OCI-LY1 (cell line): ENCODE data around the gene GRB2.
A peak's percentile ranks its signal among the peaks of the same experiment; 100 is the strongest.

ENCODE experiments used
- H2AFZ ChIP-seq: fragments of 200-600 bp; sonication (generic), shearing (Covaris generic); 2 replicates; pipeline ENCODE4 v1.6.0; 2014; ENCODE audit warnings: antibody characterized with exemption, mild to moderate bottlenecking, low read length
- H3F3A ChIP-seq: fragments of 200-600 bp; sonication (generic), shearing (Covaris generic); 2 replicates; pipeline ENCODE4 v1.6.0; 2014; ENCODE audit warnings: mild to moderate bottlenecking, antibody characterized with exemption, low read length, moderate library complexity; ENCODE audit not compliant: insufficient read depth
- H3K27ac ChIP-seq: fragments of 200-600 bp; sonication (generic); 2 replicates; pipeline ENCODE4 v1.5.1; 2014; ENCODE audit warnings: low read length, mixed run types, mild to moderate bottlenecking, low read depth; ENCODE audit not compliant: poor library complexity, severe bottlenecking
- H3K27me3 ChIP-seq: fragments of 200-600 bp; sonication (generic); 2 replicates; pipeline ENCODE4 v1.6.0; 2014; ENCODE audit warnings: antibody characterized with exemption, mild to moderate bottlenecking, low read length, moderate library complexity; ENCODE audit not compliant: insufficient read depth
- H3K36me3 ChIP-seq: fragments of 200-600 bp; sonication (generic); 2 replicates; pipeline ENCODE4 v1.6.1; 2014; ENCODE audit warnings: mild to moderate bottlenecking, antibody characterized with exemption, low read length, moderate library complexity, mixed read lengths; ENCODE audit not compliant: insufficient read depth
- H3K4me1 ChIP-seq: fragments of 200-600 bp; sonication (generic); 2 replicates; pipeline ENCODE4 v1.5.1; 2014; ENCODE audit warnings: mild to moderate bottlenecking, low read length, moderate library complexity; ENCODE audit not compliant: insufficient read depth, severe bottlenecking
- H3K4me2 ChIP-seq: fragments of 200-600 bp; sonication (generic), shearing (Covaris generic); 2 replicates; pipeline ENCODE4 v1.6.1; 2014; ENCODE audit warnings: low read length
- H3K4me3 ChIP-seq: fragments of 200-600 bp; sonication (generic); 2 replicates; pipeline ENCODE4 v1.5.1; 2014; ENCODE audit warnings: low read length, low read depth, mild to moderate bottlenecking, mixed read lengths; ENCODE audit not compliant: poor library complexity, severe bottlenecking
- H3K79me2 ChIP-seq: fragments of 200-600 bp; shearing (Covaris generic); 2 replicates; pipeline ENCODE4 v1.6.1; 2016; ENCODE audit warnings: mixed run types, low read length, mixed read lengths; ENCODE audit not compliant: insufficient read depth
- H3K9ac ChIP-seq: fragments of 200-600 bp; sonication (generic), shearing (Covaris generic); 2 replicates; pipeline ENCODE4 v1.6.1; 2014; ENCODE audit warnings: mild to moderate bottlenecking, low read length, mixed read lengths
- H3K9me2 ChIP-seq: fragments of 200-600 bp; sonication (generic), shearing (Covaris generic); 2 replicates; pipeline ENCODE4 v1.6.1; 2014; ENCODE audit warnings: low read depth, mild to moderate bottlenecking, low read length, mixed read lengths
- H3K9me3 ChIP-seq: fragments of 200-600 bp; shearing (Covaris generic); 2 replicates; pipeline ENCODE4 v1.6.1; 2014; ENCODE audit warnings: low read length, mixed read lengths
- H4K20me1 ChIP-seq: fragments of 200-600 bp; sonication (generic), shearing (Covaris generic); 2 replicates; pipeline ENCODE4 v1.6.0; 2016; ENCODE audit warnings: mild to moderate bottlenecking, low read length; ENCODE audit not compliant: insufficient read depth
- CTCF ChIP-seq: fragments of 200-600 bp; sonication (generic), shearing (Covaris generic); IDR thresholded peaks from 2 replicates; pipeline ENCODE4 v1.5.1; 2017; ENCODE audit warnings: mild to moderate bottlenecking, antibody characterized with exemption, low read length, moderate library complexity, mixed read lengths
- EZH2 ChIP-seq: fragments of 200-600 bp; sonication (generic), shearing (Covaris generic); IDR thresholded peaks from 2 replicates; pipeline ENCODE4 v1.8.0; 2017; ENCODE audit warnings: borderline replicate concordance, mixed run types, mild to moderate bottlenecking, antibody characterized with exemption, low read length, moderate library complexity, mixed read lengths

Gene GRB2

GRCh38 chr17:75318615-75319222 lies 86.8 kb downstream of the GRB2 start:
- no peaks in the 10 kb centered on the region for H3K9me3 ChIP-seq
- H3K9me2 ChIP-seq = no peaks in the 10 kb centered on the region
- H3K36me3 ChIP-seq = peaks cover 62% of the 10 kb centered on the region
- no peak for TF ChIP-seq EZH2
- TF ChIP-seq CTCF = no peak
- no peak overlapping the region for H3K4me2 ChIP-seq
- H2AFZ ChIP-seq = no peak overlapping the region
- H3K79me2 ChIP-seq = no peaks in the 10 kb centered on the region
- H3K9ac ChIP-seq = no peak overlapping the region
- no peaks in the 10 kb centered on the region for H3K27me3 ChIP-seq
- H3F3A ChIP-seq = 0 out of 2 replicates have a peak, but pooled peaks cover 4% of the 10 kb centered on the region
- H3K4me3 ChIP-seq = no peak overlapping the region
- peaks cover 44% of the 10 kb centered on the region for H3K4me1 ChIP-seq
- peak overlapping the region; percentile 85 for H3K27ac ChIP-seq
- no peaks in the 10 kb centered on the region for H4K20me1 ChIP-seq

- no peaks in the 10 kb centered on the region for H3K9me2 ChIP-seq
- 0 out of 2 replicates have a peak, but pooled peaks cover under 1% of the 10 kb centered on the region for H3F3A ChIP-seq
- H3K4me3 ChIP-seq = no peak overlapping the region
- no peaks in the 10 kb centered on the region for H3K79me2 ChIP-seq
- no peaks in the 10 kb centered on the region for H3K27me3 ChIP-seq
- H3K36me3 ChIP-seq = peaks cover 59% of the 10 kb centered on the region
- peaks cover 44% of the 10 kb centered on the region for H3K4me1 ChIP-seq
- no peaks in the 10 kb centered on the region for H4K20me1 ChIP-seq
- H3K4me2 ChIP-seq = no peak overlapping the region
- no peak overlapping the region for H2AFZ ChIP-seq
- H3K9me3 ChIP-seq = no peaks in the 10 kb centered on the region
- H3K27ac ChIP-seq = peak overlapping the region; percentile 85
- TF ChIP-seq EZH2 (no peak), CTCF (no peak)
- no peak overlapping the region for H3K9ac ChIP-seq
These were observed 87.3 kb downstream of the GRB2 start for GRCh38 chr17:75318211-75318610.

GRCh38 chr17:75317671-75318070 lies 87.8 kb downstream of the GRB2 start:
- Histone ChIP-seq H3K79me2 (no peaks in the 10 kb centered on the region), H3K9ac (no peak overlapping the region), H4K20me1 (no peaks in the 10 kb centered on the region), H3K9me2 (no peaks in the 10 kb centered on the region), H2AFZ (no peak overlapping the region), H3F3A (no peaks in the 10 kb centered on the region), H3K36me3 (peaks cover 54% of the 10 kb centered on the region), H3K4me3 (no peak overlapping the region), H3K4me1 (peaks cover 46% of the 10 kb centered on the region), H3K27ac (peak overlapping the region; percentile 85), H3K9me3 (no peaks in the 10 kb centered on the region), H3K4me2 (no peak overlapping the region), H3K27me3 (no peaks in the 10 kb centered on the region)
- no peak for TF ChIP-seq CTCF
